ENCODE data around the gene RFX7.

DNA sequence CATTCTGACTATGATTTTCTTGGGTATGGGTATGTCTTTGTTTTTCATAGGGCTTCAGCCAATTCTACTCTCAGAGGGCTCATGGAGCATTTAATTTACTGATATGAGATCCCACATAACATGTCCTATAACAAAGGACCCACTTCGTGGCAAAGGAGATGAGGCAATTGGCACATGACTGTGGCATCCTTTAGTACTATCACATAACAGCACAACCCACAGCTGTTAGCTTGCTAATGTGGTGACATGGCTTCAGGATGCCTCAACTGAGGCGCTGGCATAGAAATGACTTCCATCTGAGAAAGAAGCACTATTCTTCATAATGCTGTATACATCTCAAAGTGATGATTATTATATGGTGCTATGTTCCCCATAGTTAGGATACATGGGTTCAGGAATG lies 48.1 kb upstream of the RFX7 start:
- TF ChIP-seq, protein P1, sequence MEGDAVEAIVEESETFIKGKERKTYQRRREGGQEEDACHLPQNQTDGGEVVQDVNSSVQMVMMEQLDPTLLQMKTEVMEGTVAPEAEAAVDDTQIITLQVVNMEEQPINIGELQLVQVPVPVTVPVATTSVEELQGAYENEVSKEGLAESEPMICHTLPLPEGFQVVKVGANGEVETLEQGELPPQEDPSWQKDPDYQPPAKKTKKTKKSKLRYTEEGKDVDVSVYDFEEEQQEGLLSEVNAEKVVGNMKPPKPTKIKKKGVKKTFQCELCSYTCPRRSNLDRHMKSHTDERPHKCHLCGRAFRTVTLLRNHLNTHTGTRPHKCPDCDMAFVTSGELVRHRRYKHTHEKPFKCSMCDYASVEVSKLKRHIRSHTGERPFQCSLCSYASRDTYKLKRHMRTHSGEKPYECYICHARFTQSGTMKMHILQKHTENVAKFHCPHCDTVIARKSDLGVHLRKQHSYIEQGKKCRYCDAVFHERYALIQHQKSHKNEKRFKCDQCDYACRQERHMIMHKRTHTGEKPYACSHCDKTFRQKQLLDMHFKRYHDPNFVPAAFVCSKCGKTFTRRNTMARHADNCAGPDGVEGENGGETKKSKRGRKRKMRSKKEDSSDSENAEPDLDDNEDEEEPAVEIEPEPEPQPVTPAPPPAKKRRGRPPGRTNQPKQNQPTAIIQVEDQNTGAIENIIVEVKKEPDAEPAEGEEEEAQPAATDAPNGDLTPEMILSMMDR (IDR thresholded peaks at IDR 0.05; ENCODE audit: low read length), result no peak
- TF ChIP-seq EZH2 (IDR thresholded peaks at IDR 0.05; ENCODE audit: borderline replicate concordance, low read length), result no peak
